Natural killer cell (primary cell): Measurements from ENCODE around the gene LIN37. TPM values are rescaled to one million over a fixed set of nuclear protein-coding genes. Genes with fewer than 3 reads are reported as not detected.
A peak's percentile ranks its signal among the peaks of the same experiment; 100 is the strongest.

ENCODE experiments used
- ATAC-seq, 3 donors: fragments of 150-1000 bp in 2 of 3; fragments of 200-7000 bp in 1 of 3; cut with Tn5 transposase; 1 replicate in 1 of 3; 2 replicates in 2 of 3; pipeline ENCODE4 v1.10.0; 2021; ENCODE audit warnings: mild to moderate bottlenecking in 2 of 3, moderate library complexity in 2 of 3
- DNase-seq, 2 donors: peaks; one replicate each; pipeline versions ENCODE4 v3.0.0 to v3.0.0-alpha.2; 2013 to 2021; ENCODE audit warnings: mixed read lengths in 1 of 2
- H3K27ac ChIP-seq: one replicate; pipeline ENCODE4 v1.5.1; 2013; ENCODE audit warnings: mild to moderate bottlenecking, low read length
- H3K27me3 ChIP-seq: one replicate; pipeline ENCODE4 v1.6.1; 2013; ENCODE audit warnings: low read length; ENCODE audit not compliant: control insufficient read depth, insufficient read depth
- H3K36me3 ChIP-seq: one replicate; pipeline ENCODE4 v1.6.1; 2013; ENCODE audit warnings: low read length; ENCODE audit not compliant: control insufficient read depth, insufficient read depth
- H3K4me1 ChIP-seq: one replicate; pipeline ENCODE4 v1.6.1; 2013; ENCODE audit warnings: low read length; ENCODE audit not compliant: control insufficient read depth, insufficient read depth
- H3K4me3 ChIP-seq: one replicate; pipeline ENCODE4 v1.5.1; 2013; ENCODE audit warnings: low read length
- H3K9me3 ChIP-seq: one replicate; pipeline ENCODE4 v1.6.1; 2013; ENCODE audit warnings: low read length; ENCODE audit not compliant: control insufficient read depth, insufficient read depth
- H3K27ac Mint-ChIP-seq, 2 donors: one replicate each; pipeline ENCODE4 v1.8.0; 2022; ENCODE audit warnings: mild to moderate bottlenecking in 2 of 2, mixed read lengths in 2 of 2, moderate library complexity in 1 of 2
- H3K27me3 Mint-ChIP-seq, 2 donors: one replicate each; pipeline ENCODE4 v1.8.0; 2022; ENCODE audit warnings: low read depth in 2 of 2, mixed read lengths in 2 of 2
- H3K36me3 Mint-ChIP-seq: one replicate; pipeline ENCODE4 v1.8.0; 2022; ENCODE audit warnings: mixed read lengths
- H3K4me1 Mint-ChIP-seq, 2 donors: one replicate each; pipeline ENCODE4 v1.8.0; 2022; ENCODE audit warnings: mixed read lengths in 2 of 2
- H3K4me3 Mint-ChIP-seq: one replicate; pipeline ENCODE4 v1.8.0; 2022; ENCODE audit warnings: mild to moderate bottlenecking, moderate library complexity, mixed read lengths
- H3K9me3 Mint-ChIP-seq, 2 donors: one replicate each; pipeline ENCODE4 v1.8.0; 2022; ENCODE audit warnings: mixed read lengths in 2 of 2
- CTCF ChIP-seq: fragments of 200-600 bp; IDR thresholded peaks from one replicate; pipeline ENCODE4 v1.8.0; 2022; ENCODE audit warnings: antibody characterized with exemption
- WGBS: methylation state at CpG from one replicate; pipeline ENCODE4 v1.1.7; 2013; ENCODE audit warnings: missing lambda C conversion rate; ENCODE audit not compliant: insufficient coverage; 5-methylcytosine and 5-hydroxymethylcytosine counted together
- intact Hi-C: fragments of 100-400 bp; cut with micrococcal nuclease; formaldehyde crosslinking; loops from one replicate; pipeline ENCODE4 v1.14.2; 2022
- total RNA-seq, 4 donors: library from RNA; stranded (reverse); fragments of 120-200 nt in 1 of 4; gene quantifications; one replicate each; pipeline versions ENCODE4 v1.2.3 to v1.2.4, GENCODE V29; 2013 to 2022

The LIN37 gene
- total RNA-seq, 3 donors from 2014 or later (not counting 1 experiment from before 2014, with no cell fraction given): 16.7 to 22.1 (median 18.2) TPM

- H3K27me3 ChIP-seq: no peaks in the 10 kb centered on the region
- peak; percentile 83 to 93 (median 86) for ATAC-seq
- peak; percentile 89 to 98 for DNase-seq
- H3K4me3 ChIP-seq: peak overlapping the region; percentile 86
- peaks cover 16 to 57% of the 10 kb centered on the region in 2 donors for H3K4me1 Mint-ChIP-seq
- WGBS: 0% methylated on average over 74 of the region's 77 CpGs
- no peaks in the 10 kb centered on the region for H3K9me3 Mint-ChIP-seq
- no peaks in the 10 kb centered on the region for H3K36me3 Mint-ChIP-seq
- H3K27ac Mint-ChIP-seq: peak overlapping the region; percentile 94 to 98
- intact Hi-C loops: loop anchor here (1.0 to 2.0 kb wide), 8 partner anchors 15 to 214 kb away; partner anchors contain the start of genes PSENEN, RBM42 and U2AF1L4
- H3K27me3 Mint-ChIP-seq: no peaks in the 10 kb centered on the region
- peak overlapping the region; percentile 99 for H3K4me3 Mint-ChIP-seq
- H3K9me3 ChIP-seq: no peaks in the 10 kb centered on the region
- peak overlapping the region; percentile 79 for H3K27ac ChIP-seq
- TF ChIP-seq CTCF: peak; percentile 95
- peaks cover 48% of the 10 kb centered on the region for H3K4me1 ChIP-seq
- peaks cover 10% of the 10 kb centered on the region for H3K36me3 ChIP-seq
Measured at GRCh38 chr19:35716801-35717664, 31.3 kb upstream of the LIN37 start.

- Mint-ChIP-seq H3K27me3 (no peaks in the 10 kb centered on the region), H3K9me3 (no peaks in the 10 kb centered on the region), H3K36me3 (no peaks in the 10 kb centered on the region), H3K4me1 (peaks cover 16 to 64% of the 10 kb centered on the region in 2 donors), H3K27ac (peak within 1 kb of the TSS; percentile 94 to 98), H3K4me3 (peak within 1 kb of the TSS; percentile 99)
- H3K27me3 ChIP-seq: no peaks in the 10 kb centered on the region
- H3K4me3 ChIP-seq: peak within 1 kb of the TSS; percentile 86
- no peak for TF ChIP-seq CTCF
- WGBS: under 1% methylated on average over 102 of the region's 109 CpGs
- peaks cover 17% of the 10 kb centered on the region for H3K36me3 ChIP-seq
- H3K9me3 ChIP-seq: no peaks in the 10 kb centered on the region
- intact Hi-C loops: loop anchor here (1.0 to 2.0 kb wide), 7 partner anchors 22 to 213 kb away; partner anchors contain the start of genes PSENEN, RBM42 and U2AF1L4
- DNase-seq (no peak), ATAC-seq (peak; percentile 39 to 66 (median 57))
- H3K27ac ChIP-seq: peak within 1 kb of the TSS; percentile 79
- peaks cover 41% of the 10 kb centered on the region for H3K4me1 ChIP-seq
Measured at GRCh38 chr19:35717665-35718344, 30.6 kb upstream of the LIN37 start, which contains the start of gene KMT2B. KMT2B (plus strand) TSS chr19:35718003; CDS start chr19:35718019, 16 bp downstream.

GRCh38 chr19:35718345-35719041 is 29.9 kb upstream of the LIN37 start:
- H3K4me1 ChIP-seq: peaks cover 41% of the 10 kb centered on the region
- no peaks in the 10 kb centered on the region for H3K36me3 Mint-ChIP-seq
- no peaks in the 10 kb centered on the region for H3K27me3 Mint-ChIP-seq
- intact Hi-C loops: no loop called here
- peaks cover 16 to 64% of the 10 kb centered on the region in 2 donors for H3K4me1 Mint-ChIP-seq
- DNase-seq (peak; percentile 34 to 65), ATAC-seq (no peak)
- H3K9me3 ChIP-seq: no peaks in the 10 kb centered on the region
- under 1% methylated on average over 42 of the region's 42 CpGs for WGBS
- no peaks in the 10 kb centered on the region for H3K9me3 Mint-ChIP-seq
- TF ChIP-seq CTCF: no peak
- H3K36me3 ChIP-seq: peaks cover 24% of the 10 kb centered on the region
- peak overlapping the region; percentile 22 for H3K27ac ChIP-seq
- H3K4me3 ChIP-seq: peak overlapping the region; percentile 49
- H3K27me3 ChIP-seq: no peaks in the 10 kb centered on the region
- peak overlapping the region; percentile 63 to 76 for H3K27ac Mint-ChIP-seq
- peak overlapping the region; percentile 87 for H3K4me3 Mint-ChIP-seq
